MCF 10A (cell line): Measurements from ENCODE around the gene GNG2. TPM values are rescaled to one million over a fixed set of nuclear protein-coding genes. Genes with fewer than 3 reads are reported as not detected.

Source experiments
- BruUV-seq: library from RNA; stranded (reverse); fragments of 400-500 nt; replicated peaks from 2 replicates; lab custom pipeline; 2021; lab: Mats Ljungman, UMichigan
- CTCF ChIA-PET: fragments of 300-600 bp; sonication (Branson Sonifier 250); formaldehyde crosslinking; extraction: SDS; loops from one replicate; lab custom pipeline; 2021; ENCODE audit warnings: antibody characterized with exemption, inconsistent platforms; lab: Yijun Ruan, JAX
- POLR2A ChIA-PET: fragments of 300-600, 350-650 bp; sonication (Branson Sonifier 250); formaldehyde crosslinking; extraction: SDS; loops from one replicate; lab custom pipeline; 2020; ENCODE audit warnings: antibody characterized with exemption, inconsistent platforms; lab: Yijun Ruan, JAX
- DNase-seq: peaks from one replicate; pipeline ENCODE4 v3.0.0-alpha.2; 2018; ENCODE audit not compliant: unreplicated experiment
- H3K27ac Mint-ChIP-seq: one replicate; pipeline ENCODE4 v1.8.0; 2022; ENCODE audit warnings: mild to moderate bottlenecking, low read depth, mixed read lengths; ENCODE audit not compliant: unreplicated experiment
- H3K27me3 Mint-ChIP-seq: one replicate; pipeline ENCODE4 v1.8.0; 2022; ENCODE audit warnings: mixed read lengths; ENCODE audit not compliant: insufficient read depth, unreplicated experiment
- H3K36me3 Mint-ChIP-seq: one replicate; pipeline ENCODE4 v1.8.0; 2022; ENCODE audit warnings: mild to moderate bottlenecking, moderate library complexity, mixed read lengths; ENCODE audit not compliant: insufficient read depth, unreplicated experiment
- H3K4me1 Mint-ChIP-seq: one replicate; pipeline ENCODE4 v1.8.0; 2022; ENCODE audit warnings: mixed read lengths; ENCODE audit not compliant: insufficient read depth, unreplicated experiment
- H3K4me3 Mint-ChIP-seq: one replicate; pipeline ENCODE4 v1.8.0; 2022; ENCODE audit warnings: mild to moderate bottlenecking, moderate library complexity, mixed read lengths; ENCODE audit not compliant: unreplicated experiment
- H3K9me3 Mint-ChIP-seq: one replicate; pipeline ENCODE4 v1.8.0; 2022; ENCODE audit warnings: mixed read lengths; ENCODE audit not compliant: unreplicated experiment
- intact Hi-C: fragments of 100-400 bp; cut with micrococcal nuclease; formaldehyde crosslinking; loops from 2 replicates; pipeline ENCODE4 v1.14.1; 2022
- total RNA-seq: library from RNA; stranded (reverse); gene quantifications from 2 replicates; pipeline ENCODE4 v1.2.3, GENCODE V29; 2022
- TF ChIP-seq, protein P1 (sequence below): fragments of 200-600 bp; IDR thresholded peaks from one replicate; pipeline ENCODE4 v1.8.0; 2022; ENCODE audit warnings: antibody characterized with exemption, mild to moderate bottlenecking; ENCODE audit not compliant: unreplicated experiment

Gene GNG2
- total RNA-seq, 1 experiment from 2014 or later: 0.28 TPM

DNA sequence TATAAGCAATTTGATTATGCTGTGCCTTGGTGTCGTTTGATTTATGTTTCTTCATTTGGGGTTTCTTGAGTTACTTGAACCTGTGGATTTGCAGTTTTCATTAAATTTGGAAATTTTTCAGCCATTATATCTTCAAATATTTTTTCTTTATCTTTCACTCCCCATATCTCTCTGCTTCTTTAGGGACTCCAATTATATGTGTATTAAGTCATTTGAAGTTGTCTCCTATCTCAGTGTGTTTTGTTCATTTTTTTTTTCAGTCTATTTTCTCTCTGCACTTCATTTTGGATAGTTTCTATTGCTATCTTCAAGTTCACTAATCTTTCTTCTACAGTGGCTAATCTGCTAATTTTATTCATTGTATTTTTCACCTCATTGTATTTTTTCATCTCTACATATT is 99.5 kb downstream of the GNG2 start:
- peaks cover 7% of the 10 kb centered on the region for H3K36me3 Mint-ChIP-seq
- H3K9me3 Mint-ChIP-seq: peaks cover 24% of the 10 kb centered on the region

DNA sequence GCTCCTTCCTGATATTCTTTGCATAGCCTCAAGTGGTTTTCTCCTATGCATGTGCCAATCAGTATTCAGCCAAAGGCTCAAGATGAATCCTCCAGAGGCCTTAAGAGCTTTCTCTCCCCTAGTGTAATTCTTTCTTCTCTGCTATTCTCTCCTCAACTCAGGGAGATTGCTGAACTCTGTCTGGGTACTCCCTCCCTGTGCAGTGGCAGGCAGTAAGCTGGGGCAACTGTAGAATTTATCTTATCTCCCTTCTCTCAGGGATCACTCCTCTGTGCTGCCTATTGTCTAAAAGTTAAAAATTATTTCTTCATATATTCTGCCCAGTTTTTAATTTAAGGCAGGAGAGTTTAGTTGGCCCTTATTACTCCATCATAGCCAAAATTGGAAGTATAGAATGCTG is 100.5 kb downstream of the GNG2 start:
- Mint-ChIP-seq H3K9me3 (peaks cover 24% of the 10 kb centered on the region), H3K4me3 (no peak overlapping the region), H3K27me3 (no peaks in the 10 kb centered on the region), H3K36me3 (peaks cover 7% of the 10 kb centered on the region), H3K4me1 (peaks cover 24% of the 10 kb centered on the region), H3K27ac (no peak overlapping the region)
- intact Hi-C loops: no loop called here
- no TSS peak for BruUV-seq
- TF ChIP-seq, protein P1, sequence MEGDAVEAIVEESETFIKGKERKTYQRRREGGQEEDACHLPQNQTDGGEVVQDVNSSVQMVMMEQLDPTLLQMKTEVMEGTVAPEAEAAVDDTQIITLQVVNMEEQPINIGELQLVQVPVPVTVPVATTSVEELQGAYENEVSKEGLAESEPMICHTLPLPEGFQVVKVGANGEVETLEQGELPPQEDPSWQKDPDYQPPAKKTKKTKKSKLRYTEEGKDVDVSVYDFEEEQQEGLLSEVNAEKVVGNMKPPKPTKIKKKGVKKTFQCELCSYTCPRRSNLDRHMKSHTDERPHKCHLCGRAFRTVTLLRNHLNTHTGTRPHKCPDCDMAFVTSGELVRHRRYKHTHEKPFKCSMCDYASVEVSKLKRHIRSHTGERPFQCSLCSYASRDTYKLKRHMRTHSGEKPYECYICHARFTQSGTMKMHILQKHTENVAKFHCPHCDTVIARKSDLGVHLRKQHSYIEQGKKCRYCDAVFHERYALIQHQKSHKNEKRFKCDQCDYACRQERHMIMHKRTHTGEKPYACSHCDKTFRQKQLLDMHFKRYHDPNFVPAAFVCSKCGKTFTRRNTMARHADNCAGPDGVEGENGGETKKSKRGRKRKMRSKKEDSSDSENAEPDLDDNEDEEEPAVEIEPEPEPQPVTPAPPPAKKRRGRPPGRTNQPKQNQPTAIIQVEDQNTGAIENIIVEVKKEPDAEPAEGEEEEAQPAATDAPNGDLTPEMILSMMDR: no peak
- DNase-seq: no peak
- POLR2A ChIA-PET: no interaction called here
- CTCF ChIA-PET: interaction anchor here (0.5 to 0.7 kb wide), 2 partner anchors 10 to 171 kb away, joined by 3 to 4 read pairs; no protein-coding TSS in a partner anchor

More for the DNA sequence above, 99.5 kb downstream of the GNG2 start:
- POLR2A ChIA-PET: no interaction called here
- CTCF ChIA-PET: interaction anchor here (1.5 kb wide), 1 partner anchor 20 kb away, joined by 3 read pairs; no protein-coding TSS in a partner anchor
- no TSS peak for BruUV-seq
- Mint-ChIP-seq H3K4me1 (peaks cover 24% of the 10 kb centered on the region), H3K4me3 (no peak overlapping the region), H3K27me3 (no peaks in the 10 kb centered on the region), H3K27ac (no peak overlapping the region)
- TF ChIP-seq, protein P1: no peak
- no peak for DNase-seq
- intact Hi-C loops: no loop called here

DNA sequence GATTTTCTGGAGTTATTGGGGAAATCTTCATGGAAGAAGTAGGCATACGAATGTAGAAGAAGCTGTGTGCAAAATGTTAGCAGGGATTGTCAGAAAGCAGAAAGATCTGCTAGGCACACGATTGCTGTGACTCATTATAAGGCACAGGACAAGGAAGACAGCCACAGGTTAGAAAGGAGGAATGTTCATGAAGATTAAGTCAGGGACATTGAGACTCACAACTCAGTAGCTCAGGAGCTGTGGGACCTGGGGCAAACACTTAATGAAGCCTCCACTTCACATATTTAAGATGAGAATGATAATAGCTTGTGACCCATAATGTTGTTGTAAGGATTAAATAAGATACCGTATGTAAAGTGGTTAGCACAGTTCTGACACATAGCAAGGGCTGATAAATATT is 102.3 kb downstream of the GNG2 start:
- Mint-ChIP-seq H3K9me3 (peaks cover 24% of the 10 kb centered on the region), H3K4me1 (peaks cover 24% of the 10 kb centered on the region), H3K36me3 (peaks cover 7% of the 10 kb centered on the region), H3K4me3 (no peak overlapping the region), H3K27me3 (no peaks in the 10 kb centered on the region), H3K27ac (no peak overlapping the region)
- TF ChIP-seq, protein P1: no peak
- no peak for DNase-seq
- CTCF ChIA-PET: interaction anchor here (0.8 to 1.3 kb wide), 3 partner anchors 16 to 29 kb away, joined by 3 to 7 read pairs (median 4); no protein-coding TSS in a partner anchor
- intact Hi-C loops: no loop called here
- no TSS peak for BruUV-seq
- POLR2A ChIA-PET: interaction anchor here (0.8 kb wide), 1 partner anchor 16 kb away, joined by 3 read pairs; no protein-coding TSS in a partner anchor

DNA sequence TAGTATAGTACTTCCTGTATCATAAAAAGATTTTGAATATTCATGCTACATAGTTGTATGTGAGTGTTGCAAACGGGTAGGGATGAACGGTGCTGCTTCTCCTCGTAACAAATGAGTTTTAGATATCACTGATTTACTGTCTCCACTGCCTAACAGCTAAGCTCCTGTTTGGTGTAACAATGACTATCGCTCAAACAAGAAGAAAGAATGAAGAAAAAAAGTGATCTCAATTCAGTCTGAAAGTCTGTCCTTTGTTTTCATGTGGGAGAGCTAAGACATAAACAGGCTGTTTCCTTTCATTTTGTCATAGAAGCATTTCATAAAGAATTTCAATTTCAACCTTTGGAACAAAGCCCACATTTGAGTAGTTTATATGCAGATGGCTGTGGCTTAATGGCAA is 102.9 kb downstream of the GNG2 start:
- Mint-ChIP-seq H3K4me1 (peaks cover 21% of the 10 kb centered on the region), H3K36me3 (peaks cover 7% of the 10 kb centered on the region), H3K9me3 (peaks cover 21% of the 10 kb centered on the region), H3K4me3 (no peak overlapping the region), H3K27me3 (no peaks in the 10 kb centered on the region), H3K27ac (no peak overlapping the region)
- intact Hi-C loops: no loop called here
- TF ChIP-seq, protein P1: no peak
- DNase-seq: no peak
- ChIA-PET CTCF (interaction anchor here (1.1 to 1.3 kb wide), 2 partner anchors 15 to 29 kb away, joined by 4 to 7 read pairs; no protein-coding TSS in a partner anchor), POLR2A (interaction anchor here (0.8 kb wide), 1 partner anchor 16 kb away, joined by 3 read pairs; no protein-coding TSS in a partner anchor)
- no TSS peak for BruUV-seq
